SJSA1 (cell line): ENCODE data around the gene MAPK12. TPM values are rescaled to one million over a fixed set of nuclear protein-coding genes. Genes with fewer than 3 reads are reported as not detected.

Experiments
- total RNA-seq: library from RNA; depleted of rRNA; stranded (reverse); fragments of >200 nt; shearing (Covaris generic); gene quantifications from 2 replicates; pipeline ENCODE4 v1.2.3, GENCODE V29; 2014; rRNA removed

Gene MAPK12
- total RNA-seq, 1 experiment from 2014 or later, result 4.8 TPM

Other genes with a start within 250 kb of the MAPK12 start
- not detected in 2 replicates for gene IL17REL, start 248.9 kb downstream of the MAPK12 start, total RNA-seq
- not detected in 2 replicates for gene TTLL8, start 203.4 kb downstream of the MAPK12 start, total RNA-seq
- gene MLC1, start 176.3 kb downstream of the MAPK12 start, total RNA-seq, result 0.03 and 0.38 TPM in 2 replicates
- gene MOV10L1, start 171.7 kb downstream of the MAPK12 start, total RNA-seq, result 0.97 and 1.7 TPM in 2 replicates
- 0.13 and 0.58 TPM in 2 replicates for gene PANX2, start 91.0 kb downstream of the MAPK12 start, total RNA-seq
- gene TRABD, start 75.8 kb downstream of the MAPK12 start, total RNA-seq, result 27.0 and 29.1 TPM in 2 replicates
- gene SELENOO, start 60.7 kb downstream of the MAPK12 start, total RNA-seq, result 16.1 and 25.1 TPM in 2 replicates
- 17.4 and 25.0 TPM in 2 replicates for gene TUBGCP6, start 16.7 kb downstream of the MAPK12 start, total RNA-seq
- gene HDAC10, start 10.4 kb downstream of the MAPK12 start, total RNA-seq, result 15.4 and 30.4 TPM in 2 replicates
- gene MAPK11, start 8.7 kb upstream of the MAPK12 start, total RNA-seq, result 1.3 and 2.2 TPM in 2 replicates
- gene PLXNB2, start 46.0 kb upstream of the MAPK12 start, total RNA-seq, result 45.9 and 61.7 TPM in 2 replicates
- gene DENND6B, start 65.3 kb upstream of the MAPK12 start, total RNA-seq, result 0.06 and 0.47 TPM in 2 replicates
- gene PPP6R2, start 81.6 kb upstream of the MAPK12 start, total RNA-seq, result 62.1 and 69.7 TPM in 2 replicates
- gene SBF1, start 213.4 kb upstream of the MAPK12 start, total RNA-seq, result 77.0 and 87.9 TPM in 2 replicates
- gene ADM2, start 219.9 kb upstream of the MAPK12 start, total RNA-seq, result 0.05 TPM in 1 of 2 replicates, not detected in the other
- gene MIOX, start 225.2 kb upstream of the MAPK12 start, total RNA-seq, result not detected in 2 replicates
- 34.7 and 53.5 TPM in 2 replicates for gene LMF2, start 246.0 kb upstream of the MAPK12 start, total RNA-seq
- 106 and 113 TPM in 2 replicates for gene NCAPH2, start 246.5 kb upstream of the MAPK12 start, total RNA-seq